Right lobe of liver (tissue), 6 donors: ENCODE results near the gene COL21A1. TPM values are rescaled to one million over a fixed set of nuclear protein-coding genes. Genes with fewer than 3 reads are reported as not detected.

ENCODE experiments used
- ATAC-seq, 4 donors: fragments of 200-7000 bp; cut with Tn5 transposase; one replicate each; pipeline ENCODE4 v1.9.1; 2020; ENCODE audit warnings: mild to moderate bottlenecking in 4 of 4, moderate library complexity in 4 of 4
- DNase-seq, 3 donors: peaks; one replicate each; pipeline ENCODE4 v3.0.0-alpha.2; 2020
- H3K27ac ChIP-seq, 3 donors: fragments of 200-600 bp; one replicate each; pipeline ENCODE4 v1.8.0; 2022
- H3K27me3 ChIP-seq, 2 donors: fragments of 200-600 bp; one replicate each; pipeline ENCODE4 v1.8.0; 2022
- H3K36me3 ChIP-seq, 4 donors: fragments of 200-600 bp; sonication (generic) in 1 of 4; one replicate each; pipeline versions ENCODE4 v1.5.1 to v1.8.0; 2017 to 2022; ENCODE audit warnings: control low read depth in 1 of 4
- H3K4me1 ChIP-seq, 4 donors: fragments of 200-600 bp; sonication (generic) in 1 of 4; one replicate each; pipeline versions ENCODE4 v1.5.1 to v1.8.0; 2017 to 2022; ENCODE audit warnings: control low read depth in 1 of 4
- H3K4me3 ChIP-seq, 3 donors: fragments of 200-600 bp; one replicate each; pipeline ENCODE4 v1.8.0; 2022
- H3K9me3 ChIP-seq, 4 donors: fragments of 200-600 bp; sonication (generic) in 1 of 4; one replicate each; pipeline versions ENCODE4 v1.5.1 to v1.8.0; 2017 to 2022; ENCODE audit warnings: control low read depth in 1 of 4
- POLR2A ChIP-seq: fragments of 450-650 bp; IDR thresholded peaks from one replicate; pipeline ENCODE4 v1.6.1; 2017; ENCODE audit warnings: antibody characterized with exemption, mild to moderate bottlenecking
- WGBS: methylation state at CpG from one replicate; pipeline ENCODE4 v1.1.6; 2018; ENCODE audit warnings: low coverage, low lambda C conversion rate; ENCODE audit not compliant: insufficient coverage; ENCODE audit errors: missing lambda C conversion rate; 5-methylcytosine and 5-hydroxymethylcytosine counted together
- intact Hi-C, 2 donors: fragments of 100-400 bp; cut with DNase I; formaldehyde crosslinking; loops; one replicate each; pipeline versions ENCODE4 v1.11.2 to v1.14.1; 2022
- total RNA-seq, 6 experiments: library from RNA; depleted of rRNA in 2 of 6; stranded (reverse); fragments of >200 nt in 2 of 6; fragmentation: NEBNext Ultra II Directional in 3 of 6; extraction: Animal tissue kit (Norgen Biotek cat#: 25700) in 3 of 6; gene quantifications; one replicate each; pipeline versions ENCODE4 v1.1.0 to v1.2.4, GENCODE V29; 2016 to 2023
- TF ChIP-seq, protein P1 (sequence below), 4 donors: fragments of 200-600 bp in 3 of 4; fragments of 450-650 bp in 1 of 4; IDR thresholded peaks; one replicate each; pipeline versions ENCODE4 v1.5.1 to v1.8.0; 2016 to 2022; ENCODE audit warnings: antibody characterized with exemption in 4 of 4, mild to moderate bottlenecking in 2 of 4
- donor health status: DM: no; HTN: yes; CAD: no.
- donor health status: DM: no; HTN: no; CAD: no.
- donor health status: DM: no; HTN: no; CAD: no.
- donor health status: DM: no; HTN: yes; CAD: no.
- donor health status: DM: no; HTN: yes; CAD: no.

Gene COL21A1
- total RNA-seq, 6 experiments from 2014 or later, result 0.11 to 0.73 (median 0.50) TPM

DNA sequence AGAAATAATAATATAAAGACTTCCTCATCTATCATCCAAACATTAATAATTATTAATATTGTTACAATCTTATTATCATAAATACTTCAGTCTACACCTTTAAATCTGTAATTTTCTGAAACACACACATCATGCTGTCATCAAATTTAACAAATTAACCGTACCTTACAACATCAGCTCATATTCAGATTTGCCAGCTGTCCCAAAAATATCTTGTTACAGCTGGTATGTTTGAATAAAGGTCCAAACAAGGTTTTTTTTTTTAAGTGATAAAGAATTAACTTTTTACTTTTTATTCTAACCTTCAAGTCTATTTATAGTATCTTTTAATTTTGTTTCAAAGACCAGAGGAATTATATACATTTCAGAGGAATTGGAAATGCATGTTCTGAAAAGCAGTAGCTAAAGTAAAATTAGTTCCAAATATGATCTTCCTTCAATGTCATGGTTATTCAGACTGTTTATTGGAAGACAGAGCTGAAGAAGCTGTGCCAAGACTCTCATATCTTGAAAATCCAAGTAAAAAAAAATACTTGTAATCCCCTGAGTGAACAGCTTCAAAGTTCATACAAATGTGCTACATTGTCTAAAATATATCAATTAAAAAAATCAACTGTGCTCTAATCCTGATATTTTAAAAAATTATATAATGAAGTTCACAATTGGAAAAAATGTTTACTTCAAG lies 210.3 kb downstream of the COL21A1 start:
- no peak overlapping the region for H3K4me3 ChIP-seq
- 35% methylated on average over 1 of the region's 1 CpG for WGBS
- no peaks in the 10 kb centered on the region for H3K9me3 ChIP-seq
- intact Hi-C loops, result no loop called here
- no peaks in the 10 kb centered on the region for H3K4me1 ChIP-seq
- TF ChIP-seq, protein P1, sequence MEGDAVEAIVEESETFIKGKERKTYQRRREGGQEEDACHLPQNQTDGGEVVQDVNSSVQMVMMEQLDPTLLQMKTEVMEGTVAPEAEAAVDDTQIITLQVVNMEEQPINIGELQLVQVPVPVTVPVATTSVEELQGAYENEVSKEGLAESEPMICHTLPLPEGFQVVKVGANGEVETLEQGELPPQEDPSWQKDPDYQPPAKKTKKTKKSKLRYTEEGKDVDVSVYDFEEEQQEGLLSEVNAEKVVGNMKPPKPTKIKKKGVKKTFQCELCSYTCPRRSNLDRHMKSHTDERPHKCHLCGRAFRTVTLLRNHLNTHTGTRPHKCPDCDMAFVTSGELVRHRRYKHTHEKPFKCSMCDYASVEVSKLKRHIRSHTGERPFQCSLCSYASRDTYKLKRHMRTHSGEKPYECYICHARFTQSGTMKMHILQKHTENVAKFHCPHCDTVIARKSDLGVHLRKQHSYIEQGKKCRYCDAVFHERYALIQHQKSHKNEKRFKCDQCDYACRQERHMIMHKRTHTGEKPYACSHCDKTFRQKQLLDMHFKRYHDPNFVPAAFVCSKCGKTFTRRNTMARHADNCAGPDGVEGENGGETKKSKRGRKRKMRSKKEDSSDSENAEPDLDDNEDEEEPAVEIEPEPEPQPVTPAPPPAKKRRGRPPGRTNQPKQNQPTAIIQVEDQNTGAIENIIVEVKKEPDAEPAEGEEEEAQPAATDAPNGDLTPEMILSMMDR (IDR thresholded peaks at IDR 0.05), result no peak
- TF ChIP-seq POLR2A, result no peak
- no peak overlapping the region for H3K27ac ChIP-seq
- no peak for ATAC-seq
- no peak for DNase-seq
- no peaks in the 10 kb centered on the region for H3K36me3 ChIP-seq
- no peaks in the 10 kb centered on the region for H3K27me3 ChIP-seq

DNA sequence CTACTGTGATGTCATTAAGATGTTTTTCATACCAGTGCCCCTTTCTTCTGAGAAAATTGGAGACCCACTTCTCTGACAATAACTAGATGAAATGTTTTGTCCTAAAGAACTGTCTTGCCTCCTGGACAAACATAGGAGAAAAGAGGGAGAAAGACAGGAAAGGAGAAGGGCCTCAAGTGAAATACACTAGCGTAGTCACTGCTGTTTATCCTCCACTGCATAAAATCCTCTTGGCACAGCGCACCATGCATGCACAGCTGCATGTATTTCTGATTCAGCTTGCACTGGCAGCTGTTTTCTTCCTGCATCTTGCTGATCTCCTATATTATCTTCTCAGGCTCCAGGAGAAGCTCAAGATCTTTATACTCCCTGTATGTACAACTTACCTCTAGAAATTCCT lies 214.0 kb downstream of the COL21A1 start:
- Histone ChIP-seq H3K4me3 (no peak overlapping the region), H3K9me3 (no peaks in the 10 kb centered on the region), H3K36me3 (no peaks in the 10 kb centered on the region), H3K27ac (no peak overlapping the region), H3K4me1 (no peaks in the 10 kb centered on the region), H3K27me3 (no peaks in the 10 kb centered on the region)
- intact Hi-C loops, result no loop called here
- ATAC-seq (no peak), DNase-seq (no peak)
- TF ChIP-seq POLR2A, result no peak
- TF ChIP-seq, protein P1 (IDR thresholded peaks at IDR 0.05), result no peak
- no CpG with 5 or more reads among the region's 2 CpGs for WGBS

DNA sequence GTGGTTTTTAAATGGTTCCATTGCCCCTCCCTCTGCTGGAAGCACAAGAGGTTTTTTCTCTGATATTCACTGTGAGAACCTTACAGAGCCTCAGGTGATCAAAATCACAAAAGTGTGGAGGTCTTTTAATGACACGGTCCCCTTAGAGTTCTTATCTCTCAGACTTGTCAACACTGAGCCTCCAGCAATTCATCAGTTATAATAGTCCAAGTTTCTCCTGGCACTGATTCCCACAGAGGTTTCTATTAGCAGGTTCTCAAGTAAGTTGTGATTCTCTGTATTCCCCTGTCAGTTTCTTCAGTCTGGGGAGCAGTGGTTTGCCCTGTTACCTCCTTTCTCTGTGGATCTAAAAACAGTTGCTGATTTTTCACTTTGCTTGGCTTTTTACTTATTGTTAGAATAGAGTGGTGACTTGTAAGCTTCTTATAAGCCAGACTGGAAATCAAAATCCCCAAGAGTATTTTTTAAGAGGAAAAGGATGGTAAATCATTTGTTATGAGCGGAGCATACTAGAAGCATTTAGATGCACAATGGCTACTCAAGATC lies 214.6 kb downstream of the COL21A1 start:
- ATAC-seq (no peak), DNase-seq (no peak)
- H3K27me3 ChIP-seq, result no peaks in the 10 kb centered on the region
- no peak overlapping the region for H3K4me3 ChIP-seq
- no peaks in the 10 kb centered on the region for H3K36me3 ChIP-seq
- intact Hi-C loops, result no loop called here
- WGBS, result 39% methylated on average over 2 of the region's 2 CpGs
- H3K4me1 ChIP-seq, result no peaks in the 10 kb centered on the region
- H3K27ac ChIP-seq, result no peak overlapping the region
- TF ChIP-seq, protein P1 (IDR thresholded peaks at IDR 0.05), result no peak
- TF ChIP-seq POLR2A, result no peak
- H3K9me3 ChIP-seq, result no peaks in the 10 kb centered on the region

DNA sequence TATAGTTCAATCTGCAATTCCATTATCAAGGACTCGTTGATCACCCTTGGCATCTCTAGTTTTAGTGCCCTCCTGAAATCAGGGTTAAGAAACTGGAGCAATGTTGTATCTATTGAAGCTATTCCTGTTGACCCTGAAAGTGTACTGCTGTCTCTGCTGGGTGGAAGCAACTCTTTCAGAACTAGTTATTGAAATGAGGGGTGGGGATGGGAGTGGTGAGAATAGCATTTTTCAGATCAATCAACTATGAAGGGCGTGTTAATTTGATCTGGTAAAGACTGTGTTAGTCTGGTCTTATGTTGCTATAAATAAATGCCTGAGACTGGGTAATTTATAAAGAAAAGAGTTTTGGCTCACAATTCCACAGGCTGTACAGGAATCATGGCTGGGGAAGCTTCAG lies 219.5 kb downstream of the COL21A1 start:
- intact Hi-C loops, result no loop called here
- H3K4me3 ChIP-seq, result no peak overlapping the region
- H3K27me3 ChIP-seq, result no peaks in the 10 kb centered on the region
- H3K36me3 ChIP-seq, result no peaks in the 10 kb centered on the region
- TF ChIP-seq, protein P1 (IDR thresholded peaks at IDR 0.05), result no peak
- no peak for TF ChIP-seq POLR2A
- H3K27ac ChIP-seq, result no peak overlapping the region
- no peaks in the 10 kb centered on the region for H3K4me1 ChIP-seq
- no peak for ATAC-seq
- no peak for DNase-seq
- H3K9me3 ChIP-seq, result no peaks in the 10 kb centered on the region
- WGBS, result 41% methylated on average over 2 of the region's 2 CpGs
